K562 (cell line): ENCODE measurements around the gene COG3. TPM values are rescaled to one million over a fixed set of nuclear protein-coding genes. Genes with fewer than 3 reads are reported as not detected.

ENCODE experiments used
- ATAC-seq: fragments of 200-7000 bp; cut with Tn5 transposase; 3 replicates; pipeline ENCODE4 v1.9.1; 2020; ENCODE audit warnings: moderate library complexity
- BruUV-seq: library from RNA; stranded (reverse); fragments of 400-500 nt; replicated peaks from 2 replicates; lab custom pipeline; 2021; lab: Mats Ljungman, UMichigan
- CTCF ChIA-PET: fragments of 300-600 bp; formaldehyde crosslinking; extraction: SDS; loops from one replicate; lab custom pipeline; 2021; ENCODE audit warnings: low intra/inter-chr PET ratio; lab: Yijun Ruan, JAX
- POLR2A ChIA-PET: fragments of 300-600, 350-650 bp; sonication (Branson Sonifier 250); formaldehyde crosslinking; extraction: SDS; loops from one replicate; lab custom pipeline; 2021; ENCODE audit warnings: antibody characterized with exemption, inconsistent platforms; lab: Yijun Ruan, JAX
- DNase-seq, 4 experiments: peaks; one replicate each; pipeline versions ENCODE4 v3.0.0 to v3.0.0-alpha.2; 2011 to 2018; ENCODE audit warnings: low spot score in 3 of 4, mixed read lengths in 3 of 4; ENCODE audit errors: extremely low read depth in 1 of 4
- FAIRE-seq: peaks from 2 replicates; lab custom pipeline; 2011; peaks lifted over from hg19 to GRCh38; lab: Jason Lieb, UNC
- H2AFZ ChIP-seq: 2 replicates; pipeline ENCODE4 v1.6.0; 2011; ENCODE audit warnings: low read depth, low read length, control low read depth, inconsistent platforms
- H3K27ac ChIP-seq: fragments of 200-600 bp; 3 replicates; pipeline ENCODE4 v1.8.0; 2011; ENCODE audit warnings: low read depth, mild to moderate bottlenecking, control low read depth, inconsistent platforms, low read length, moderate library complexity, mixed read lengths; ENCODE audit errors: extremely low read depth
- H3K27me3 ChIP-seq, 2 experiments: fragments of 300-600 bp in 1 of 2; 2 replicates in 1 of 2; 3 replicates in 1 of 2; pipeline versions ENCODE4 v1.6.0 to v1.8.0; 2011; ENCODE audit warnings: inconsistent platforms in 2 of 2, low read length in 2 of 2, mild to moderate bottlenecking in 1 of 2, mixed read lengths in 1 of 2, moderate library complexity in 1 of 2; ENCODE audit not compliant: control insufficient read depth in 2 of 2, insufficient read depth in 2 of 2
- H3K36me3 ChIP-seq: fragments of 300-600 bp; 3 replicates; pipeline ENCODE4 v1.8.0; 2011; ENCODE audit warnings: mild to moderate bottlenecking, low read length, inconsistent platforms; ENCODE audit not compliant: control insufficient read depth, insufficient read depth
- H3K4me1 ChIP-seq, 2 experiments: fragments of 200-600 bp in 1 of 2; replicated peaks in 1 of 2; 2 replicates in 1 of 2; 3 replicates in 1 of 2; pipeline versions ENCODE4 v1.5.1 to v1.8.0; 2011; ENCODE audit warnings: inconsistent platforms in 2 of 2, low read length in 2 of 2, mild to moderate bottlenecking in 1 of 2, mixed read lengths in 1 of 2, moderate library complexity in 1 of 2; ENCODE audit not compliant: control insufficient read depth in 2 of 2, insufficient read depth in 2 of 2
- H3K4me2 ChIP-seq: 2 replicates; pipeline ENCODE4 v1.6.1; 2011; ENCODE audit warnings: low read length, control low read depth, inconsistent platforms, mixed read lengths; ENCODE audit not compliant: insufficient read depth
- H3K4me3 ChIP-seq: fragments of 200-600 bp; sonication (generic), shearing (Covaris generic); 2 replicates; pipeline ENCODE4 v1.5.1; 2016; ENCODE audit warnings: control low read depth, inconsistent platforms
- H3K79me2 ChIP-seq: fragments of 200-600 bp; 3 replicates; pipeline ENCODE4 v1.8.0; 2011; ENCODE audit warnings: low read length, inconsistent platforms; ENCODE audit not compliant: control insufficient read depth, insufficient read depth
- H3K9ac ChIP-seq, 2 experiments: 2 replicates each; pipeline versions ENCODE4 v1.6.0 to v1.6.1; 2011; ENCODE audit warnings: low read depth in 2 of 2, low read length in 2 of 2, control low read depth in 1 of 2, inconsistent platforms in 1 of 2, mild to moderate bottlenecking in 1 of 2, mixed read lengths in 1 of 2; ENCODE audit not compliant: insufficient read depth in 1 of 2
- H3K9me1 ChIP-seq: one replicate; pipeline ENCODE4 v1.6.0; 2011; ENCODE audit warnings: inconsistent platforms, mild to moderate bottlenecking, low read length, moderate library complexity; ENCODE audit not compliant: control insufficient read depth, insufficient read depth
- H3K9me3 ChIP-seq: replicated peaks from 2 replicates; pipeline ENCODE4 v1.5.1; 2011; ENCODE audit warnings: low read depth, low read length, inconsistent platforms; ENCODE audit not compliant: control insufficient read depth, insufficient read depth
- H4K20me1 ChIP-seq: replicated peaks from 2 replicates; pipeline ENCODE4 v1.6.1; 2011; ENCODE audit warnings: low read length, inconsistent platforms, mixed read lengths; ENCODE audit not compliant: control insufficient read depth, insufficient read depth
- COPS2 ChIP-seq: fragments of 450-650 bp; conservative IDR thresholded peaks from 2 replicates; pipeline ENCODE4 v1.6.1; 2016; ENCODE audit warnings: mild to moderate bottlenecking, moderate library complexity
- CREB3L1 ChIP-seq: fragments of 450-650 bp; IDR thresholded peaks from 2 replicates; pipeline ENCODE4 v1.6.1; 2014; ENCODE audit warnings: low read depth, mild to moderate bottlenecking, moderate library complexity, borderline replicate concordance
- E2F4 ChIP-seq: sonication (generic); formaldehyde crosslinking; IDR thresholded peaks from 2 replicates; pipeline ENCODE4 v1.8.0; 2022; ENCODE audit warnings: mild to moderate bottlenecking, low read depth, missing genetic modification reagents
- L3MBTL2 ChIP-seq: fragments of 450-650 bp; IDR thresholded peaks from 2 replicates; pipeline ENCODE4 v1.6.1; 2016; ENCODE audit warnings: mild to moderate bottlenecking, moderate library complexity
- NBN ChIP-seq: fragments of 450-650 bp; IDR thresholded peaks from 2 replicates; pipeline ENCODE4 v1.6.1; 2016; ENCODE audit warnings: low read depth, mild to moderate bottlenecking
- NR2F6 ChIP-seq: fragments of 450-650 bp; formaldehyde crosslinking; IDR thresholded peaks from 2 replicates; pipeline ENCODE4 v1.4.0; 2020; ENCODE audit warnings: mild to moderate bottlenecking
- NUFIP1 ChIP-seq: fragments of 450-650 bp; IDR thresholded peaks from 2 replicates; pipeline ENCODE4 v1.6.1; 2018; ENCODE audit not compliant: partially characterized antibody
- POLR2A ChIP-seq: fragments of 450-650 bp; conservative IDR thresholded peaks from 2 replicates; pipeline ENCODE4 v1.6.1; 2016
- PTTG1 ChIP-seq: fragments of 450-650 bp; IDR thresholded peaks from 2 replicates; pipeline ENCODE4 v1.6.1; 2016; ENCODE audit warnings: low read depth, mild to moderate bottlenecking, missing genetic modification characterization, missing compliant biosample characterization
- RBM39 ChIP-seq: fragments of 200-400 bp; formaldehyde crosslinking; optimal IDR thresholded peaks from 2 replicates; pipeline ENCODE3; 2018; ENCODE audit warnings: low read depth, low read length
- TARDBP ChIP-seq: fragments of 450-650 bp; IDR thresholded peaks from 2 replicates; pipeline ENCODE4 v1.6.1; 2016
- TFAM ChIP-seq: fragments of 250-450 bp; sonication (Bioruptor Pico); conservative IDR thresholded peaks from 2 replicates; pipeline ENCODE4 v1.5.0; 2021; ENCODE audit warnings: mild to moderate bottlenecking, moderate library complexity
- ZNF239 ChIP-seq: fragments of 250-450 bp; sonication (Bioruptor Pico); IDR thresholded peaks from 2 replicates; pipeline ENCODE4 v1.4.0; 2020; ENCODE audit warnings: mild to moderate bottlenecking
- WGBS: fragments of 100-300 bp; shearing (Covaris generic); methylation state at CpG from one replicate; pipeline ENCODE4 v1.1.6; 2016; ENCODE audit warnings: low coverage, mixed read lengths; ENCODE audit not compliant: insufficient coverage; ENCODE audit errors: missing lambda C conversion rate; 5-methylcytosine and 5-hydroxymethylcytosine counted together
- in situ Hi-C: fragments of 300-500 bp; cut with MboI; formaldehyde crosslinking; loops from 4 replicates; pipeline ENCODE4 v1.15.0; 2018; ENCODE audit warnings: inconsistent platforms, mixed read lengths
- intact Hi-C: fragments of 100-400 bp; cut with micrococcal nuclease; formaldehyde crosslinking; loops from 2 replicates; pipeline ENCODE4 v1.14.2; 2022
- polyA plus RNA-seq, 8 experiments: library from polyadenylated mRNA; depleted of rRNA in 4 of 8; stranded (reverse) in 5 of 8; unstranded in 3 of 8; fragments of >200 nt; fragmentation: Nextera tagmentation in 2 of 8; fragmentation: Illumina TruSeq in 1 of 8; extraction: Ambion mirVana in 2 of 8; extraction: Trizol in 1 of 8; gene quantifications; 2 replicates each; pipeline versions ENCODE4 v1.2.1 to v1.2.3, GENCODE V29; 2011 to 2014; ENCODE audit warnings: inconsistent platforms in 1 of 8, missing spikeins in 1 of 8
- total RNA-seq, 7 experiments: library from RNA; depleted of rRNA in 6 of 7; stranded (reverse); fragments of >200 nt in 6 of 7; fragmentation: Illumina TruSeq in 2 of 7; extraction: Trizol in 2 of 7; gene quantifications; 2 replicates each; pipeline versions ENCODE4 v1.2.1 to v1.2.3, GENCODE V29; 2011 to 2021; ENCODE audit warnings: low replicate concordance in 1 of 7

The COG3 gene
- total and polyA plus RNA-seq, 9 of the 15 experiments (the other 6 are each of a cell fraction or from before 2014, with no cell fraction given) = 3.9 to 22.9 (median 14.5) TPM

DNA sequence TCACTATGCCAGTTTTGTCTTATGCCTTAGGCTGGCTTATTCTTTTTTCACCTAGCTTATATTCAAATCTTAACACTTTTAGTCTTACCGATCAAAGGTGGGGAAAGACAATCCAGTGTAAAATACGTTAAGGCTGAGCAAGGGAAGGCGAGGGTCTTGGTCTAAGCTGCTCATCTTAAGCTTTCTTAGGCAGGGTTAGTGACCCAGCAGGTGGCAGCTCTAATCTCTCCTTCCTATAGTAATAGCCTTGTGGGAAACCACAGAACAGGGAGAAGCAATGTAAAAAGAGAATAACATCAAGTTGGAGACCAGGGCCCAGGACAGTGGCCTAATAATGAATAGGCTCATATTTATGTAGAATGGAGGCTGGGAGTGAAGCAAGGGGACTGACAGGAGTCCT lies 45.9 kb downstream of the COG3 start:
- H3K4me2 ChIP-seq = no peak overlapping the region
- CTCF ChIA-PET = interaction anchor here (1.5 kb wide), 1 partner anchor 811 kb away, joined by 4 read pairs; no protein-coding TSS in a partner anchor
- no peaks in the 10 kb centered on the region for H3K4me1 ChIP-seq
- FAIRE-seq (no peak), ATAC-seq (no peak), DNase-seq (no peak)
- no peaks in the 10 kb centered on the region for H3K27me3 ChIP-seq
- intact Hi-C loops = no loop called here
- WGBS = 93% methylated on average over 3 of the region's 3 CpGs
- H3K79me2 ChIP-seq = no peaks in the 10 kb centered on the region
- no peak for TF ChIP-seq COPS2
- no peak for TF ChIP-seq E2F4
- no peak for TF ChIP-seq NBN
- TF ChIP-seq NUFIP1 = no peak
- TF ChIP-seq L3MBTL2 = no peak
- TF ChIP-seq NR2F6 (CRISPR knock-in tag) = no peak
- no peak for TF ChIP-seq POLR2A
- no peak for TF ChIP-seq TARDBP
- no peak for TF ChIP-seq PTTG1 (tag)
- no peak for TF ChIP-seq CREB3L1
- TF ChIP-seq ZNF239 = no peak
- TF ChIP-seq TFAM (CRISPR knock-in tag) = no peak
- TF ChIP-seq RBM39 = no peak
- no peaks in the 10 kb centered on the region for H3K9me1 ChIP-seq
- H4K20me1 ChIP-seq = no peaks in the 10 kb centered on the region
- H3K36me3 ChIP-seq = peaks cover 46% of the 10 kb centered on the region
- no peak overlapping the region for H3K4me3 ChIP-seq
- no TSS peak for BruUV-seq
- H2AFZ ChIP-seq = no peak overlapping the region
- in situ Hi-C loops = no loop called here
- no peaks in the 10 kb centered on the region for H3K9me3 ChIP-seq
- no peak overlapping the region for H3K27ac ChIP-seq
- POLR2A ChIA-PET = no interaction called here
- H3K9ac ChIP-seq = no peak overlapping the region
